Trophoblast cell (in vitro differentiated cells and primary cell): Measurements from ENCODE around the gene NR4A2.

Experiments
- DNase-seq, 2 donors: peaks; one replicate each; pipeline ENCODE4 v3.0.0-alpha.2; 2016
- H2AFZ ChIP-seq: 2 replicates; pipeline ENCODE4 v1.6.1; 2013; ENCODE audit warnings: low read length, moderate library complexity, mild to moderate bottlenecking; ENCODE audit not compliant: insufficient read depth, poor library complexity
- H2AK5ac ChIP-seq: 2 replicates; pipeline ENCODE4 v1.6.1; 2013; ENCODE audit warnings: mild to moderate bottlenecking, low read length
- H2BK120ac ChIP-seq: 2 replicates; pipeline ENCODE4 v1.6.1; 2013; ENCODE audit warnings: low read length, mild to moderate bottlenecking, moderate library complexity; ENCODE audit not compliant: insufficient read depth, poor library complexity
- H2BK12ac ChIP-seq: 2 replicates; pipeline ENCODE4 v1.6.1; 2013; ENCODE audit warnings: mild to moderate bottlenecking, low read length, moderate library complexity
- H2BK5ac ChIP-seq: 2 replicates; pipeline ENCODE4 v1.6.1; 2013; ENCODE audit warnings: low read length, low read depth, moderate library complexity, mild to moderate bottlenecking; ENCODE audit not compliant: poor library complexity
- H3K14ac ChIP-seq: 2 replicates; pipeline ENCODE4 v1.6.1; 2013; ENCODE audit warnings: mild to moderate bottlenecking, low read length
- H3K18ac ChIP-seq: 2 replicates; pipeline ENCODE4 v1.6.1; 2013; ENCODE audit warnings: mild to moderate bottlenecking, low read length
- H3K23ac ChIP-seq: 2 replicates; pipeline ENCODE4 v1.6.1; 2013; ENCODE audit warnings: low read length
- H3K27ac ChIP-seq: 2 replicates; pipeline ENCODE4 v1.5.1; 2013; ENCODE audit warnings: low read depth, mild to moderate bottlenecking, inconsistent platforms, low read length, moderate library complexity
- H3K27me3 ChIP-seq: 2 replicates; pipeline ENCODE4 v1.6.1; 2013; ENCODE audit warnings: inconsistent platforms, mild to moderate bottlenecking, low read length, moderate library complexity; ENCODE audit not compliant: insufficient read depth
- H3K36me3 ChIP-seq, 2 experiments: 1 replicate in 1 of 2; 2 replicates in 1 of 2; pipeline ENCODE4 v1.6.1; 2013; ENCODE audit warnings: low read length in 2 of 2, mild to moderate bottlenecking in 2 of 2, moderate library complexity in 1 of 2; ENCODE audit not compliant: insufficient read depth in 2 of 2, control insufficient read depth in 1 of 2
- H3K4ac ChIP-seq: 2 replicates; pipeline ENCODE4 v1.6.1; 2013; ENCODE audit warnings: low read depth, mild to moderate bottlenecking, low read length, moderate library complexity
- H3K4me1 ChIP-seq, 2 experiments: 1 replicate in 1 of 2; 2 replicates in 1 of 2; pipeline ENCODE4 v1.6.1; 2013; ENCODE audit warnings: low read length in 2 of 2, mild to moderate bottlenecking in 2 of 2, moderate library complexity in 1 of 2; ENCODE audit not compliant: insufficient read depth in 2 of 2, control insufficient read depth in 1 of 2
- H3K4me2 ChIP-seq: 2 replicates; pipeline ENCODE4 v1.6.1; 2013; ENCODE audit warnings: inconsistent platforms, mild to moderate bottlenecking, low read length, moderate library complexity
- H3K4me3 ChIP-seq: 2 replicates; pipeline ENCODE4 v1.5.1; 2013; ENCODE audit warnings: mild to moderate bottlenecking, low read depth, low read length, inconsistent platforms
- H3K79me1 ChIP-seq: one replicate; pipeline ENCODE4 v1.6.1; 2013; ENCODE audit warnings: low read length
- H3K79me2 ChIP-seq: 2 replicates; pipeline ENCODE4 v1.6.1; 2013; ENCODE audit warnings: low read length, mild to moderate bottlenecking; ENCODE audit not compliant: control insufficient read depth, insufficient read depth, poor library complexity
- H3K9ac ChIP-seq: 2 replicates; pipeline ENCODE4 v1.6.1; 2013; ENCODE audit warnings: mild to moderate bottlenecking, low read length
- H3K9me3 ChIP-seq: 2 replicates; pipeline ENCODE4 v1.6.1; 2013; ENCODE audit warnings: low read depth, mild to moderate bottlenecking, control low read depth, inconsistent platforms, low read length; ENCODE audit not compliant: insufficient read depth
- H4K12ac ChIP-seq: 2 replicates; pipeline ENCODE4 v1.6.1; 2013; ENCODE audit warnings: low read depth, mild to moderate bottlenecking, low read length, moderate library complexity
- H4K8ac ChIP-seq: 2 replicates; pipeline ENCODE4 v1.6.1; 2013; ENCODE audit warnings: low read depth, mild to moderate bottlenecking, low read length, moderate library complexity
- H4K91ac ChIP-seq: one replicate; pipeline ENCODE4 v1.6.1; 2013; ENCODE audit warnings: low read depth, mild to moderate bottlenecking, low read length, moderate library complexity
- WGBS: extraction: QIAGEN DNeasy Blood & Tissue Kit; methylation state at CpG from one replicate; pipeline ENCODE4 v1.1.7; 2013; ENCODE audit warnings: missing lambda C conversion rate; ENCODE audit not compliant: insufficient read length, insufficient coverage; ENCODE audit errors: extremely low coverage; 5-methylcytosine and 5-hydroxymethylcytosine counted together

The NR4A2 gene

GRCh38 chr2:156339865-156340264 lies 7.3 kb upstream of the NR4A2 start:
- Histone ChIP-seq H3K14ac (no peak overlapping the region), H2BK12ac (no peak overlapping the region), H3K9ac (no peak overlapping the region), H4K91ac (no peak overlapping the region), H3K9me3 (no peaks in the 10 kb centered on the region), H3K4me1 (no peaks in the 10 kb centered on the region), H3K4ac (no peak overlapping the region), H3K18ac (no peak overlapping the region), H3K79me1 (peaks cover 10% of the 10 kb centered on the region), H3K4me3 (no peak overlapping the region), H4K8ac (no peak overlapping the region), H2BK5ac (no peak overlapping the region), H3K27me3 (no peaks in the 10 kb centered on the region), H3K27ac (no peak overlapping the region), H3K79me2 (peaks cover 3% of the 10 kb centered on the region), H3K23ac (no peak overlapping the region), H3K36me3 (no peaks in the 10 kb centered on the region), H2AK5ac (no peak overlapping the region), H2BK120ac (no peak overlapping the region), H3K4me2 (no peak overlapping the region), H4K12ac (no peak overlapping the region), H2AFZ (no peak overlapping the region)
- DNase-seq: no peak
- WGBS: no CpG with 5 or more reads among the region's 3 CpGs

GRCh38 chr2:156339110-156339847 lies 6.8 kb upstream of the NR4A2 start:
- no peak overlapping the region for H3K23ac ChIP-seq
- H3K36me3 ChIP-seq: no peaks in the 10 kb centered on the region
- WGBS: no CpG with 5 or more reads among the region's 5 CpGs
- H4K12ac ChIP-seq: no peak overlapping the region
- H3K14ac ChIP-seq: no peak overlapping the region
- no peaks in the 10 kb centered on the region for H3K9me3 ChIP-seq
- no peak overlapping the region for H2BK120ac ChIP-seq
- no peak overlapping the region for H2BK5ac ChIP-seq
- no peak overlapping the region for H3K9ac ChIP-seq
- H2AK5ac ChIP-seq: no peak overlapping the region
- H3K4me3 ChIP-seq: no peak overlapping the region
- H4K8ac ChIP-seq: no peak overlapping the region
- no peak overlapping the region for H3K4me2 ChIP-seq
- no peak for DNase-seq
- H3K4me1 ChIP-seq: no peaks in the 10 kb centered on the region
- peaks cover 3% of the 10 kb centered on the region for H3K79me2 ChIP-seq
- no peak overlapping the region for H3K4ac ChIP-seq
- H3K79me1 ChIP-seq: peaks cover 15% of the 10 kb centered on the region
- H3K18ac ChIP-seq: no peak overlapping the region
- no peak overlapping the region for H2AFZ ChIP-seq
- H2BK12ac ChIP-seq: no peak overlapping the region
- no peak overlapping the region for H4K91ac ChIP-seq
- no peaks in the 10 kb centered on the region for H3K27me3 ChIP-seq
- no peak overlapping the region for H3K27ac ChIP-seq

- H3K18ac ChIP-seq: no peak overlapping the region
- H3K14ac ChIP-seq: no peak overlapping the region
- no peak overlapping the region for H2BK12ac ChIP-seq
- H3K4me2 ChIP-seq: no peak overlapping the region
- no peak overlapping the region for H3K9ac ChIP-seq
- no peaks in the 10 kb centered on the region for H3K36me3 ChIP-seq
- no peak overlapping the region for H2AK5ac ChIP-seq
- WGBS: no CpG with 5 or more reads among the region's 2 CpGs
- no peaks in the 10 kb centered on the region for H3K27me3 ChIP-seq
- no peaks in the 10 kb centered on the region for H3K4me1 ChIP-seq
- H3K27ac ChIP-seq: no peak overlapping the region
- no peak overlapping the region for H4K91ac ChIP-seq
- no peaks in the 10 kb centered on the region for H3K9me3 ChIP-seq
- H4K8ac ChIP-seq: no peak overlapping the region
- DNase-seq: no peak
- no peak overlapping the region for H3K4ac ChIP-seq
- H3K79me1 ChIP-seq: peaks cover 20% of the 10 kb centered on the region
- H3K79me2 ChIP-seq: peaks cover 3% of the 10 kb centered on the region
- H2BK120ac ChIP-seq: no peak overlapping the region
- no peak overlapping the region for H2BK5ac ChIP-seq
- H2AFZ ChIP-seq: no peak overlapping the region
- H4K12ac ChIP-seq: no peak overlapping the region
- H3K23ac ChIP-seq: no peak overlapping the region
- H3K4me3 ChIP-seq: no peak overlapping the region
These were observed 6.1 kb upstream of the NR4A2 start for GRCh38 chr2:156338578-156338977.

- Histone ChIP-seq H3K18ac (no peak overlapping the region), H4K91ac (peak overlapping the region; percentile 20), H2AFZ (peak overlapping the region; percentile 73), H3K4me3 (peak overlapping the region; percentile 76), H3K27me3 (peaks cover 15% of the 10 kb centered on the region), H3K9ac (peak overlapping the region; percentile 42), H3K4me1 (peaks cover 0 to 5% of the 10 kb centered on the region in 2 experiments), H3K14ac (no peak overlapping the region), H4K12ac (peak overlapping the region; percentile 71), H2BK120ac (peak overlapping the region; percentile 45), H2BK12ac (no peak overlapping the region), H3K4ac (no peak overlapping the region), H3K9me3 (peaks cover 3% of the 10 kb centered on the region), H3K23ac (no peak overlapping the region), H3K4me2 (peak overlapping the region; percentile 97), H3K79me2 (no peaks in the 10 kb centered on the region), H2AK5ac (no peak overlapping the region), H4K8ac (peak overlapping the region; percentile 69), H2BK5ac (peak overlapping the region; percentile 13), H3K79me1 (peaks cover 10% of the 10 kb centered on the region), H3K27ac (peak overlapping the region; percentile 45), H3K36me3 (no peaks in the 10 kb centered on the region)
- no CpG with 5 or more reads among the region's 40 CpGs for WGBS
- peak; percentile 78 to 79 for DNase-seq
These were observed 2.3 kb upstream of the NR4A2 start for GRCh38 chr2:156334496-156335478.
